Suppressor macrophage treated with lipopolysaccharide for 1 hour (primary cell): Measurements from ENCODE around the gene ADAMTS9.
A peak's percentile ranks its signal among the peaks of the same experiment; 100 is the strongest.

Source experiments
- DNase-seq, 3 donors: peaks; one replicate each; pipeline ENCODE4 v3.0.0-alpha.2; 2020 to 2022

Gene ADAMTS9

GRCh38 chr3:64687781-64688604, at the start of gene ADAMTS9:
ADAMTS9 (minus strand) TSS chr3:64688000; CDS start chr3:64687657, 343 bp downstream.
- DNase-seq, result no peak

- no peak for DNase-seq
Measured at GRCh38 chr3:64732576-64732975, 44.8 kb upstream of the ADAMTS9 start.

GRCh38 chr3:64730681-64731080, 42.9 kb upstream of the ADAMTS9 start:
- DNase-seq, result no peak

- DNase-seq, result no peak
Measured at GRCh38 chr3:64728994-64729393, 41.2 kb upstream of the ADAMTS9 start.

GRCh38 chr3:64728428-64728827, 40.6 kb upstream of the ADAMTS9 start:
- DNase-seq, result no peak

GRCh38 chr3:64726414-64727090, 38.8 kb upstream of the ADAMTS9 start:
- DNase-seq, result no peak

GRCh38 chr3:64718976-64719375, 31.2 kb upstream of the ADAMTS9 start:
- DNase-seq, result no peak

- DNase-seq, result no peak
Measured at GRCh38 chr3:64717872-64718613, 30.2 kb upstream of the ADAMTS9 start.

GRCh38 chr3:64717411-64717810, 29.6 kb upstream of the ADAMTS9 start:
- DNase-seq, result no peak

- DNase-seq, result no peak
Measured at GRCh38 chr3:64716110-64716710, 28.4 kb upstream of the ADAMTS9 start.

- DNase-seq, result no peak
Measured at GRCh38 chr3:64715211-64715982, 27.6 kb upstream of the ADAMTS9 start.

- no peak for DNase-seq
Measured at GRCh38 chr3:64708456-64708855, 20.7 kb upstream of the ADAMTS9 start.

- no peak for DNase-seq
Measured at GRCh38 chr3:64705946-64706345, 18.1 kb upstream of the ADAMTS9 start.

GRCh38 chr3:64696896-64697295, 9.1 kb upstream of the ADAMTS9 start:
- DNase-seq, result no peak

- no peak for DNase-seq
Measured at GRCh38 chr3:64694114-64694513, 6.3 kb upstream of the ADAMTS9 start.

GRCh38 chr3:64693031-64693430, 5.2 kb upstream of the ADAMTS9 start:
- no peak for DNase-seq

- no peak for DNase-seq
Measured at GRCh38 chr3:64691051-64691450, 3.3 kb upstream of the ADAMTS9 start.

GRCh38 chr3:64687086-64687780, 567 bp downstream of the ADAMTS9 start:
- no peak for DNase-seq

GRCh38 chr3:64686446-64686908, 1.3 kb downstream of the ADAMTS9 start:
- peak; percentile 1 to 23 (median 13) for DNase-seq

GRCh38 chr3:64685800-64686445, 1.9 kb downstream of the ADAMTS9 start:
- no peak for DNase-seq

GRCh38 chr3:64685331-64685799, 2.4 kb downstream of the ADAMTS9 start:
- DNase-seq, result no peak
